Measurements from ENCODE around the gene MS4A7.

GRCh38 chr11:60420015-60420414 lies 41.7 kb downstream of the MS4A7 start:
- TF ChIP-seq EZH2 (IDR thresholded peaks at IDR 0.05; ENCODE audit: insufficient read depth, poor library complexity, severe bottlenecking) (no peak), EZH2phosphoT487 (IDR thresholded peaks at IDR 0.05; ENCODE audit: insufficient read depth, low read depth) (no peak)

All from GM23248 (cell line).